G401 (cell line): Measurements from ENCODE around the gene C7orf57. TPM values are rescaled to one million over a fixed set of nuclear protein-coding genes. Genes with fewer than 3 reads are reported as not detected.

Experiments
- DNase-seq: peaks from one replicate; pipeline ENCODE4 v3.0.0-alpha.2; 2015; ENCODE audit warnings: low spot score
- in situ Hi-C: cut with HindIII; loops from 2 replicates; pipeline ENCODE4 v1.10.0; 2016; ENCODE audit warnings: low sequenced_read_pairs, mixed read lengths
- total RNA-seq: library from RNA; depleted of rRNA; stranded (reverse); fragments of >200 nt; shearing (Covaris generic); gene quantifications from 2 replicates; pipeline ENCODE4 v1.2.3, GENCODE V29; 2014; rRNA removed

Gene C7orf57
- total RNA-seq, 1 experiment from 2014 or later = 0.47 TPM

- in situ Hi-C loops = no loop called here
- no peak for DNase-seq
These were observed 66.0 kb downstream of the C7orf57 start for GRCh38 chr7:48101352-48101751.

- DNase-seq = no peak
These were observed 66.6 kb downstream of the C7orf57 start for GRCh38 chr7:48101968-48102367.

GRCh38 chr7:48102530-48102929, 67.2 kb downstream of the C7orf57 start:
- no peak for DNase-seq
- in situ Hi-C loops = no loop called here

More at GRCh38 chr7:48101968-48102367, 66.6 kb downstream of the C7orf57 start:
- in situ Hi-C loops = no loop called here

GRCh38 chr7:48105045-48105444, 69.7 kb downstream of the C7orf57 start:
- no peak for DNase-seq
- in situ Hi-C loops = no loop called here

- DNase-seq = no peak
- in situ Hi-C loops = no loop called here
These were observed 71.7 kb downstream of the C7orf57 start for GRCh38 chr7:48106906-48107659.

- DNase-seq = no peak
- in situ Hi-C loops = no loop called here
These were observed 72.7 kb downstream of the C7orf57 start for GRCh38 chr7:48107926-48108472.

- DNase-seq = no peak
- in situ Hi-C loops = no loop called here
These were observed 73.9 kb downstream of the C7orf57 start for GRCh38 chr7:48108959-48109847.

GRCh38 chr7:48109848-48110663, 74.7 kb downstream of the C7orf57 start:
- peak; percentile 74 for DNase-seq
- in situ Hi-C loops = no loop called here

GRCh38 chr7:48110868-48111267, 75.5 kb downstream of the C7orf57 start:
- no peak for DNase-seq
- in situ Hi-C loops = no loop called here

Other genes starting within 250 kb of the C7orf57 start
- gene PKD1L1, start 87.1 kb upstream of the C7orf57 start, total RNA-seq = 0.14 and 3.6 TPM in 2 replicates
- 7.5 and 10.9 TPM in 2 replicates for gene HUS1, start 55.9 kb upstream of the C7orf57 start, total RNA-seq
- gene SUN3, start 6.4 kb upstream of the C7orf57 start, total RNA-seq = 0.54 TPM in 1 of 2 replicates, not detected in the other
- gene UPP1, start 53.7 kb downstream of the C7orf57 start, total RNA-seq = 55.9 and 56.2 TPM in 2 replicates
- gene ABCA13, start 135.9 kb downstream of the C7orf57 start, total RNA-seq = under 0.01 and 0.03 TPM in 2 replicates